HepG2 (cell line): ENCODE measurements around the gene HMBS. TPM values are rescaled to one million over a fixed set of nuclear protein-coding genes. Genes with fewer than 3 reads are reported as not detected.

Experiments
- CC2D1A ChIP-seq: sonication (generic); formaldehyde crosslinking; IDR thresholded peaks from 2 replicates; pipeline ENCODE4 v1.8.1; 2023; ENCODE audit warnings: mild to moderate bottlenecking, missing genetic modification reagents
- DBP ChIP-seq: sonication (generic); formaldehyde crosslinking; IDR thresholded peaks from 2 replicates; pipeline ENCODE4 v1.4.0; 2020; ENCODE audit warnings: missing genetic modification reagents; ENCODE audit errors: not compliant biosample characterization
- E2F2 ChIP-seq: sonication (generic); formaldehyde crosslinking; IDR thresholded peaks from 2 replicates; pipeline ENCODE4 v1.4.0; 2020; ENCODE audit warnings: missing genetic modification reagents, borderline replicate concordance
- GATA4 ChIP-seq: sonication (generic); IDR thresholded peaks from 2 replicates; pipeline ENCODE4 v1.6.1; 2016; ENCODE audit warnings: antibody characterized with exemption, low read depth, borderline replicate concordance
- GTF2F1 ChIP-seq: fragments of 150-350 bp; IDR thresholded peaks from 2 replicates; pipeline ENCODE4 v1.6.1; 2014; ENCODE audit warnings: low read length
- GZF1 ChIP-seq: sonication (generic); formaldehyde crosslinking; IDR thresholded peaks from 2 replicates; pipeline ENCODE4 v1.5.1; 2020; ENCODE audit warnings: mild to moderate bottlenecking, missing genetic modification reagents
- HOXA9 ChIP-seq: sonication (generic); formaldehyde crosslinking; IDR thresholded peaks from 2 replicates; pipeline ENCODE4 v1.8.1; 2022; ENCODE audit warnings: missing genetic modification reagents, mild to moderate bottlenecking, moderate library complexity, borderline replicate concordance
- NBN ChIP-seq: fragments of 450-650 bp; conservative IDR thresholded peaks from 2 replicates; pipeline ENCODE4 v1.6.1; 2017
- PHF5A ChIP-seq: IDR thresholded peaks from one replicate; pipeline ENCODE4 v1.6.1; 2018; ENCODE audit warnings: low read depth, missing genetic modification reagents; ENCODE audit not compliant: unreplicated experiment
- SRSF4 ChIP-seq: fragments of 200-400 bp; formaldehyde crosslinking; IDR thresholded peaks from one replicate; pipeline ENCODE4 v1.6.1; 2018; ENCODE audit warnings: mild to moderate bottlenecking, low read depth, low read length, moderate library complexity; ENCODE audit not compliant: poor library complexity, severe bottlenecking
- TOPORS ChIP-seq: sonication (generic); formaldehyde crosslinking; IDR thresholded peaks from 2 replicates; pipeline ENCODE4 v1.8.0; 2023; ENCODE audit warnings: mild to moderate bottlenecking, missing genetic modification reagents
- ZBTB26 ChIP-seq: IDR thresholded peaks from 2 replicates; pipeline ENCODE4 v1.6.1; 2016; ENCODE audit warnings: missing compliant biosample characterization, missing genetic modification reagents, borderline replicate concordance
- ZMYM3 ChIP-seq: sonication (generic); formaldehyde crosslinking; IDR thresholded peaks from 2 replicates; pipeline ENCODE4 v1.5.1; 2020; ENCODE audit warnings: mild to moderate bottlenecking, missing genetic modification reagents
- ZNF512 ChIP-seq: sonication (generic); formaldehyde crosslinking; IDR thresholded peaks from 2 replicates; pipeline ENCODE4 v1.4.0; 2020; ENCODE audit warnings: mild to moderate bottlenecking, missing genetic modification reagents
- ZNF672 ChIP-seq: sonication (generic); formaldehyde crosslinking; IDR thresholded peaks from 2 replicates; pipeline ENCODE4 v1.8.1; 2022; ENCODE audit warnings: missing genetic modification reagents
- ZNF773 ChIP-seq: sonication (generic); formaldehyde crosslinking; IDR thresholded peaks from 2 replicates; pipeline ENCODE4 v1.4.0; 2020; ENCODE audit warnings: missing genetic modification reagents, borderline replicate concordance
- ZNF784 ChIP-seq: sonication (generic); formaldehyde crosslinking; IDR thresholded peaks from 2 replicates; pipeline ENCODE4 v1.5.1; 2020; ENCODE audit warnings: missing genetic modification reagents, mild to moderate bottlenecking, borderline replicate concordance
- ZNF879 ChIP-seq: sonication (generic); formaldehyde crosslinking; IDR thresholded peaks from 2 replicates; pipeline ENCODE4 v1.8.1; 2023; ENCODE audit warnings: missing genetic modification reagents
- ZUFSP ChIP-seq: sonication (generic); formaldehyde crosslinking; IDR thresholded peaks from 2 replicates; pipeline ENCODE4 v1.9.0; 2021; ENCODE audit warnings: missing genetic modification reagents, mild to moderate bottlenecking, borderline replicate concordance
- polyA plus RNA-seq, 8 experiments: library from polyadenylated mRNA; depleted of rRNA in 3 of 8; stranded (reverse) in 7 of 8; unstranded in 1 of 8; fragments of >200 nt; fragmentation: Illumina TruSeq in 4 of 8; extraction: Trizol in 4 of 8; gene quantifications; 2 replicates each; pipeline versions ENCODE4 v1.2.1 to v1.2.3, GENCODE V29; 2011 to 2016; ENCODE audit warnings: low read depth in 4 of 8, missing spikeins in 1 of 8, mixed read lengths in 1 of 8; ENCODE audit not compliant: insufficient read depth in 1 of 8
- total RNA-seq, 5 experiments: library from RNA; depleted of rRNA; stranded (reverse); fragments of >200 nt; fragmentation: Illumina TruSeq; extraction: Trizol; gene quantifications; 2 replicates each; pipeline ENCODE4 v1.2.3, GENCODE V29; 2016; ENCODE audit warnings: low read depth in 1 of 5

Gene HMBS
- total and polyA plus RNA-seq, 2 of the 13 experiments (the other 11 are each of a cell fraction or from before 2014, with no cell fraction given), result 9.4 to 46.9 TPM

GRCh38 chr11:119121008-119121810 is 36.5 kb downstream of the HMBS start, which contains the start of gene HINFP (continued):
- TF ChIP-seq GATA4, result no peak; the same call in 1 of the 2 replicates
- TF ChIP-seq CC2D1A (CRISPR knock-in tag), result no peak
- TF ChIP-seq ZNF879 (CRISPR knock-in tag), result no peak
- TF ChIP-seq SRSF4, result no peak
- TF ChIP-seq ZNF512 (CRISPR knock-in tag), result no peak
- TF ChIP-seq ZBTB26 (CRISPR knock-in tag), result no peak
- TF ChIP-seq ZNF773, result peak; percentile 85; the same call in 1 of the 2 replicates
- no peak for TF ChIP-seq NBN
- peak; percentile 49 for TF ChIP-seq ZNF784 (CRISPR knock-in tag)
- TF ChIP-seq E2F2 (CRISPR knock-in tag), result no peak
- TF ChIP-seq PHF5A, result no peak
- TF ChIP-seq TOPORS, result peak; percentile 84; the same call in 1 of the 2 replicates
- no peak for TF ChIP-seq GTF2F1
- no peak for TF ChIP-seq GZF1 (CRISPR knock-in tag)
- peak; percentile 75 for TF ChIP-seq DBP (CRISPR knock-in tag)
- no peak for TF ChIP-seq ZUFSP
- TF ChIP-seq ZMYM3 (CRISPR knock-in tag), result no peak
- no peak for TF ChIP-seq HOXA9 (CRISPR knock-in tag)
- TF ChIP-seq ZNF672 (CRISPR knock-in tag), result no peak
